H9 (cell line): Measurements from ENCODE around the gene SLC17A5. TPM values are rescaled to one million over a fixed set of nuclear protein-coding genes. Genes with fewer than 3 reads are reported as not detected.
"Not testable (repeated sequence)": the region's sequence is repeated elsewhere in the genome, so short reads cannot be mapped to it uniquely, and the experiment has no call there.

ENCODE experiments used
- DNase-seq: peaks from one replicate; pipeline ENCODE4 v3.0.0-alpha.2; 2017
- H2AFZ ChIP-seq: one replicate; pipeline ENCODE4 v1.6.1; 2013; ENCODE audit warnings: mild to moderate bottlenecking, low read length, control low read depth, moderate library complexity
- H2AK5ac ChIP-seq: 2 replicates; pipeline ENCODE4 v1.6.1; 2013; ENCODE audit warnings: low read length, control low read depth, mixed read lengths; ENCODE audit not compliant: insufficient read length
- H2BK120ac ChIP-seq: one replicate; pipeline ENCODE4 v1.6.1; 2013; ENCODE audit warnings: low read depth, mild to moderate bottlenecking, low read length, control low read depth, inconsistent platforms; ENCODE audit not compliant: poor library complexity, severe bottlenecking
- H2BK12ac ChIP-seq: 2 replicates; pipeline ENCODE4 v1.6.1; 2013; ENCODE audit warnings: low read length, control low read depth, mixed read lengths, low read depth; ENCODE audit not compliant: insufficient read length
- H2BK15ac ChIP-seq: 2 replicates; pipeline ENCODE4 v1.6.1; 2013; ENCODE audit warnings: low read depth, low read length, control low read depth
- H2BK20ac ChIP-seq: one replicate; pipeline ENCODE4 v1.6.1; 2013; ENCODE audit warnings: low read depth, mild to moderate bottlenecking, low read length, control low read depth, inconsistent platforms; ENCODE audit not compliant: poor library complexity, severe bottlenecking
- H2BK5ac ChIP-seq: 2 replicates; pipeline ENCODE4 v1.6.1; 2013; ENCODE audit warnings: low read length, control low read depth, mixed read lengths; ENCODE audit not compliant: insufficient read length
- H3K14ac ChIP-seq: 2 replicates; pipeline ENCODE4 v1.6.1; 2013; ENCODE audit warnings: low read length, control low read depth; ENCODE audit not compliant: insufficient read depth
- H3K18ac ChIP-seq: 2 replicates; pipeline ENCODE4 v1.6.1; 2013; ENCODE audit warnings: low read depth, mild to moderate bottlenecking, mixed read lengths, low read length, control low read depth; ENCODE audit not compliant: insufficient read length
- H3K23ac ChIP-seq: 2 replicates; pipeline ENCODE4 v1.6.1; 2013; ENCODE audit warnings: low read length, control low read depth, mixed read lengths, low read depth; ENCODE audit not compliant: insufficient read length
- H3K23me2 ChIP-seq: 2 replicates; pipeline ENCODE4 v1.6.1; 2013; ENCODE audit warnings: low read depth, mild to moderate bottlenecking, mixed read lengths, low read length, control low read depth; ENCODE audit not compliant: insufficient read length, poor library complexity, severe bottlenecking
- H3K27ac ChIP-seq: 2 replicates; pipeline ENCODE4 v1.5.1; 2013; ENCODE audit warnings: low read length, control low read depth, mixed read lengths, low read depth; ENCODE audit not compliant: insufficient read length
- H3K27me3 ChIP-seq: 2 replicates; pipeline ENCODE4 v1.6.1; 2013; ENCODE audit warnings: low read length, control low read depth, inconsistent platforms; ENCODE audit not compliant: insufficient read depth
- H3K4ac ChIP-seq: 2 replicates; pipeline ENCODE4 v1.6.1; 2013; ENCODE audit warnings: low read depth, mild to moderate bottlenecking, control low read depth, inconsistent platforms, low read length, moderate library complexity
- H3K4me1 ChIP-seq: 2 replicates; pipeline ENCODE4 v1.6.1; 2013; ENCODE audit warnings: low read length, control low read depth, inconsistent platforms; ENCODE audit not compliant: insufficient read depth
- H3K4me2 ChIP-seq: 2 replicates; pipeline ENCODE4 v1.6.1; 2013; ENCODE audit warnings: low read length, control low read depth, mixed read lengths; ENCODE audit not compliant: insufficient read length, insufficient read depth
- H3K56ac ChIP-seq: 2 replicates; pipeline ENCODE4 v1.6.1; 2013; ENCODE audit warnings: low read depth, mild to moderate bottlenecking, mixed read lengths, low read length, control low read depth; ENCODE audit not compliant: insufficient read length
- H3K79me1 ChIP-seq: 2 replicates; pipeline ENCODE4 v1.6.1; 2013; ENCODE audit warnings: low read depth, mild to moderate bottlenecking, moderate library complexity, low read length, control low read depth, inconsistent platforms; ENCODE audit not compliant: insufficient read depth, poor library complexity, severe bottlenecking
- H3K79me2 ChIP-seq: 2 replicates; pipeline ENCODE4 v1.6.1; 2013; ENCODE audit warnings: low read length, control low read depth, inconsistent platforms; ENCODE audit not compliant: insufficient read depth
- H3K9ac ChIP-seq: 2 replicates; pipeline ENCODE4 v1.6.1; 2013; ENCODE audit warnings: low read length, control low read depth, mixed read lengths; ENCODE audit not compliant: insufficient read length; ENCODE audit errors: extremely low read depth
- H3K9me3 ChIP-seq: one replicate; pipeline ENCODE4 v1.6.1; 2013; ENCODE audit warnings: low read depth, low read length, inconsistent platforms; ENCODE audit not compliant: control insufficient read depth
- H3T11ph ChIP-seq: one replicate; pipeline ENCODE4 v1.6.1; 2013; ENCODE audit warnings: mild to moderate bottlenecking, low read length, control low read depth, inconsistent platforms
- H4K20me1 ChIP-seq: one replicate; pipeline ENCODE4 v1.6.1; 2013; ENCODE audit not compliant: control insufficient read depth, insufficient read length, insufficient read depth
- H4K5ac ChIP-seq: 2 replicates; pipeline ENCODE4 v1.6.1; 2013; ENCODE audit warnings: low read depth, mild to moderate bottlenecking, mixed read lengths, low read length, control low read depth; ENCODE audit not compliant: insufficient read length
- H4K8ac ChIP-seq: replicated peaks from 2 replicates; pipeline ENCODE4 v1.6.1; 2013; ENCODE audit warnings: low read length, control low read depth, mixed read lengths, low read depth; ENCODE audit not compliant: insufficient read length
- H4K91ac ChIP-seq: 2 replicates; pipeline ENCODE4 v1.6.1; 2013; ENCODE audit warnings: low read depth, mild to moderate bottlenecking, moderate library complexity, mixed read lengths, low read length, control low read depth; ENCODE audit not compliant: insufficient read length
- H3K27ac Mint-ChIP-seq, 3 experiments: 2 replicates in 2 of 3; 3 replicates in 1 of 3; pipeline ENCODE4 v1.8.0; 2020 to 2021; ENCODE audit warnings: mixed read lengths in 3 of 3, mild to moderate bottlenecking in 1 of 3, moderate library complexity in 1 of 3
- H3K27me3 Mint-ChIP-seq: 2 replicates; pipeline ENCODE4 v1.8.0; 2021; ENCODE audit warnings: low read depth, mild to moderate bottlenecking, moderate library complexity, mixed read lengths
- H3K36me3 Mint-ChIP-seq, 3 experiments: 2 replicates in 2 of 3; 3 replicates in 1 of 3; pipeline ENCODE4 v1.8.0; 2020 to 2021; ENCODE audit warnings: low read depth in 3 of 3, mixed read lengths in 3 of 3; ENCODE audit not compliant: insufficient read depth in 1 of 3
- H3K4me1 Mint-ChIP-seq, 2 experiments: 2 replicates each; pipeline ENCODE4 v1.8.0; 2020; ENCODE audit warnings: mixed read lengths in 2 of 2
- H3K4me3 Mint-ChIP-seq, 2 experiments: 2 replicates in 1 of 2; 3 replicates in 1 of 2; pipeline ENCODE4 v1.8.0; 2020 to 2021; ENCODE audit warnings: mild to moderate bottlenecking in 2 of 2, mixed read lengths in 2 of 2, moderate library complexity in 1 of 2
- H3K9me3 Mint-ChIP-seq, 2 experiments: 2 replicates in 1 of 2; 3 replicates in 1 of 2; pipeline ENCODE4 v1.8.0; 2020; ENCODE audit warnings: mild to moderate bottlenecking in 2 of 2, mixed read lengths in 2 of 2, moderate library complexity in 1 of 2
- WGBS: extraction: QIAGEN DNeasy Blood & Tissue Kit; methylation state at CpG from one replicate; pipeline ENCODE4 v1.1.7; 2013; ENCODE audit warnings: missing lambda C conversion rate, low lambda C conversion rate, mixed read lengths; ENCODE audit not compliant: insufficient read length; ENCODE audit errors: extremely low coverage; 5-methylcytosine and 5-hydroxymethylcytosine counted together
- total RNA-seq: library from RNA; stranded (reverse); gene quantifications from 2 replicates; pipeline ENCODE4 v1.2.1, GENCODE V29; 2021

Gene SLC17A5
- total RNA-seq, 1 experiment from 2014 or later = 8.9 TPM

GRCh38 chr6:73571218-73572181, 82.3 kb downstream of the SLC17A5 start:
- not testable (repeated sequence) for H3T11ph ChIP-seq, H3K27ac ChIP-seq, H3K4me2 ChIP-seq, DNase-seq, H2AK5ac ChIP-seq, H3K27me3 Mint-ChIP-seq, H3K9ac ChIP-seq, H3K79me2 ChIP-seq, H2BK20ac ChIP-seq, H3K9me3 ChIP-seq, H2BK15ac ChIP-seq, H3K23ac ChIP-seq, H2BK120ac ChIP-seq, H3K56ac ChIP-seq, H3K9me3 Mint-ChIP-seq, H4K91ac ChIP-seq, H3K23me2 ChIP-seq, H3K4me3 Mint-ChIP-seq, H3K4me1 ChIP-seq, H3K14ac ChIP-seq, H4K20me1 ChIP-seq, H4K5ac ChIP-seq, H2AFZ ChIP-seq, H3K27me3 ChIP-seq, H2BK12ac ChIP-seq, H3K79me1 ChIP-seq, H4K8ac ChIP-seq, H3K4ac ChIP-seq, H2BK5ac ChIP-seq, H3K18ac ChIP-seq
- WGBS = no CpG with 5 or more reads among the region's 19 CpGs
- Mint-ChIP-seq H3K4me1 (peaks cover 16 to 18% of the 10 kb centered on the region in 2 experiments), H3K27ac (peak overlapping the region in 2 of 3 experiments; percentile 14 to 56; a peak in 2 of 7 replicates), H3K36me3 (peaks cover 8 to 14% (median 9%) of the 10 kb centered on the region in 3 experiments; a peak in 5 of 7 replicates)
